ENCODE data around the gene CEP55.

The CEP55 gene

GRCh38 chr10:93481637-93482144 is 14.7 kb upstream of the CEP55 start:
- no peak for DNase-seq (ENCODE audit: low read depth in 1 of 2, low spot score in 1 of 2)
- Histone ChIP-seq H3K27ac (replicated peaks) (no peak overlapping the region), H3K27me3 (ENCODE audit: insufficient read depth, poor library complexity, severe bottlenecking) (peaks cover 8% of the 10 kb centered on the region), H3K4me3 (replicated peaks; ENCODE audit: insufficient read depth, low read length) (peak overlapping the region; percentile 53)
- no peak for TF ChIP-seq GABPA (IDR thresholded peaks at IDR 0.05; ENCODE audit: low read depth)
- TF ChIP-seq SPI1 (IDR thresholded peaks at IDR 0.05; ENCODE audit: borderline replicate concordance, low read depth): no peak
- no peak for TF ChIP-seq CTCF (IDR thresholded peaks at IDR 0.05; ENCODE audit: insufficient read depth, low read length)
- no peak for TF ChIP-seq POLR2AphosphoS5 (IDR thresholded peaks at IDR 0.05; ENCODE audit: low read depth)
- TF ChIP-seq REST (IDR thresholded peaks at IDR 0.05; ENCODE audit: insufficient replicate concordance, low read depth): no peak

GRCh38 chr10:93482145-93482834 is 14.1 kb upstream of the CEP55 start, which contains the start of gene MYOF:
Gene MYOF, minus strand, starts transcription at chr10:93482334. Its CDS starts 140 bp downstream, at chr10:93482194.
- DNase-seq (ENCODE audit: low read depth in 1 of 2, low spot score in 1 of 2): peak; percentile 56 to 57
- no peak within 1 kb of the TSS for H3K27ac ChIP-seq (replicated peaks)

More at GRCh38 chr10:93482145-93482834, 14.1 kb upstream of the CEP55 start, which contains the start of gene MYOF:
- no peak for TF ChIP-seq POLR2AphosphoS5 (IDR thresholded peaks at IDR 0.05; ENCODE audit: low read depth)
- no peak for TF ChIP-seq REST (IDR thresholded peaks at IDR 0.05; ENCODE audit: insufficient replicate concordance, low read depth)
- peak; percentile 23 for TF ChIP-seq CTCF (IDR thresholded peaks at IDR 0.05; ENCODE audit: insufficient read depth, low read length)
- TF ChIP-seq SPI1 (IDR thresholded peaks at IDR 0.05; ENCODE audit: borderline replicate concordance, low read depth): peak; percentile 52; the same call in 1 of the 2 replicates
- no peak for TF ChIP-seq GABPA (IDR thresholded peaks at IDR 0.05; ENCODE audit: low read depth)
- Histone ChIP-seq H3K27me3 (ENCODE audit: insufficient read depth, poor library complexity, severe bottlenecking) (peaks cover 8% of the 10 kb centered on the region), H3K4me3 (replicated peaks; ENCODE audit: insufficient read depth, low read length) (peak within 1 kb of the TSS; percentile 53)

All from HL-60 (cell line).